ENCODE measurements around the gene CPS1. TPM values are rescaled to one million over a fixed set of nuclear protein-coding genes. Genes with fewer than 3 reads are reported as not detected.

Gene CPS1
- total and polyA plus RNA-seq, 2 experiments from 2014 or later: 5.5 to 11.0 TPM

- TF ChIP-seq ZNF331 (CRISPR knock-in tag; IDR thresholded peaks at IDR 0.05; ENCODE audit: low read depth) (no peak), EZH2phosphoT487 (IDR thresholded peaks at IDR 0.05; ENCODE audit: unreplicated experiment) (no peak), POLR2AphosphoS5 (IDR thresholded peaks at IDR 0.05; ENCODE audit: low read depth) (no peak), STAT1 (IDR thresholded peaks at IDR 0.05; ENCODE audit: unreplicated experiment) (no peak), REST (IDR thresholded peaks at IDR 0.05; ENCODE audit: unreplicated experiment) (no peak), ZNF114 (CRISPR knock-in tag; IDR thresholded peaks at IDR 0.05) (no peak)
Observed at GRCh38 chr2:210599476-210599875, 43.1 kb downstream of the CPS1 start (continued).

DNA sequence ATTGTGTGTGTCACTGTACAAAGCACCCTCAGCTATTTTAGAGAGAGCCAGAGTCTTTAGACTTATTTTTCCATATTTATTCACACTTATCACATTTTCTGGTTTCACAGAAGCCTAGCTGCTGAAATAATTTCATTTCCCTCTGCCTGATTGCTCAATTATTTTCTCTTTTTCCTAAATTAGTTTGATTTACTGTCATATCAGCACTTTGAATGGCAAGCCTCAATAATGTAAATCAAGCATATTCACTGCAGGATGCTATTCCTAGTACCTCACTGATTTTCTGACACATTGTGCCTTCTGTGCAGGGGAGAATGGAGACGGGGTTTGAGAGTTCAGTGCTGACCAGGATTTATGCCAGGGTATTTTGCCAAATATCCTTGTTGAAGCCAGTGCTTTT lies 48.3 kb downstream of the CPS1 start:
- H3K9me3 Mint-ChIP-seq: no peaks in the 10 kb centered on the region
- DNase-seq (ENCODE audit: low spot score): no peak
- Histone ChIP-seq H3K36me3 (ENCODE audit: insufficient read depth) (no peaks in the 10 kb centered on the region), H3K4me2 (no peak overlapping the region), H3K4me1 (ENCODE audit: insufficient read depth) (no peaks in the 10 kb centered on the region), H3K4me3 (no peak overlapping the region), H3F3A (replicated peaks; ENCODE audit: low read depth) (no peaks in the 10 kb centered on the region), H4K20me1 (replicated peaks; ENCODE audit: insufficient read depth) (no peaks in the 10 kb centered on the region), H2AFZ (no peak overlapping the region), H3K9me2 (ENCODE audit: insufficient read depth) (no peaks in the 10 kb centered on the region), H3K27me3 (ENCODE audit: insufficient read depth) (no peaks in the 10 kb centered on the region), H3K27ac (ENCODE audit: low read depth) (no peak overlapping the region), H3K79me2 (replicated peaks; ENCODE audit: insufficient read depth) (no peaks in the 10 kb centered on the region)
- no peaks in the 10 kb centered on the region for H3K4me1 Mint-ChIP-seq
- H3K27ac Mint-ChIP-seq: no peak overlapping the region
- ATAC-seq: no peak
- H3K4me3 Mint-ChIP-seq: no peak overlapping the region
- no peaks in the 10 kb centered on the region for H3K36me3 Mint-ChIP-seq (ENCODE audit: low read depth)
- H3K27me3 Mint-ChIP-seq (ENCODE audit: insufficient read depth, low read depth, poor library complexity): no peaks in the 10 kb centered on the region
- no peak for TF ChIP-seq EZH2phosphoT487 (IDR thresholded peaks at IDR 0.05; ENCODE audit: unreplicated experiment)
- TF ChIP-seq, protein P1, sequence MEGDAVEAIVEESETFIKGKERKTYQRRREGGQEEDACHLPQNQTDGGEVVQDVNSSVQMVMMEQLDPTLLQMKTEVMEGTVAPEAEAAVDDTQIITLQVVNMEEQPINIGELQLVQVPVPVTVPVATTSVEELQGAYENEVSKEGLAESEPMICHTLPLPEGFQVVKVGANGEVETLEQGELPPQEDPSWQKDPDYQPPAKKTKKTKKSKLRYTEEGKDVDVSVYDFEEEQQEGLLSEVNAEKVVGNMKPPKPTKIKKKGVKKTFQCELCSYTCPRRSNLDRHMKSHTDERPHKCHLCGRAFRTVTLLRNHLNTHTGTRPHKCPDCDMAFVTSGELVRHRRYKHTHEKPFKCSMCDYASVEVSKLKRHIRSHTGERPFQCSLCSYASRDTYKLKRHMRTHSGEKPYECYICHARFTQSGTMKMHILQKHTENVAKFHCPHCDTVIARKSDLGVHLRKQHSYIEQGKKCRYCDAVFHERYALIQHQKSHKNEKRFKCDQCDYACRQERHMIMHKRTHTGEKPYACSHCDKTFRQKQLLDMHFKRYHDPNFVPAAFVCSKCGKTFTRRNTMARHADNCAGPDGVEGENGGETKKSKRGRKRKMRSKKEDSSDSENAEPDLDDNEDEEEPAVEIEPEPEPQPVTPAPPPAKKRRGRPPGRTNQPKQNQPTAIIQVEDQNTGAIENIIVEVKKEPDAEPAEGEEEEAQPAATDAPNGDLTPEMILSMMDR (conservative IDR thresholded peaks at IDR 0.05; ENCODE audit: low read depth in 2 of 2): no peak
- TF ChIP-seq REST (IDR thresholded peaks at IDR 0.05; ENCODE audit: unreplicated experiment): no peak
- no peak for TF ChIP-seq NANOG (IDR thresholded peaks at IDR 0.05; ENCODE audit: borderline replicate concordance)
- no peak for TF ChIP-seq ETS1 (IDR thresholded peaks at IDR 0.05)
